ENCODE measurements around the gene PNPLA5.
"Not testable (repeated sequence)": the region's sequence is repeated elsewhere in the genome, so short reads cannot be mapped to it uniquely, and the experiment has no call there.

The PNPLA5 gene

GRCh38 chr22:43891360-43892182 is at the start of gene PNPLA5:
Gene PNPLA5 (minus strand): TSS chr22:43892013. CDS start chr22:43891880, 133 bp downstream.
- no peak for DNase-seq

- DNase-seq: no peak
These were observed 49.6 kb upstream of the PNPLA5 start for GRCh38 chr22:43941449-43941848.

- no peak for DNase-seq
These were observed 40.0 kb upstream of the PNPLA5 start for GRCh38 chr22:43931771-43932170.

GRCh38 chr22:43928908-43929307 is 37.1 kb upstream of the PNPLA5 start:
- DNase-seq: no peak

GRCh38 chr22:43928468-43928867 is 36.7 kb upstream of the PNPLA5 start:
- no peak for DNase-seq

- DNase-seq: no peak
These were observed 34.5 kb upstream of the PNPLA5 start for GRCh38 chr22:43926349-43926710.

GRCh38 chr22:43925433-43926348 is 33.9 kb upstream of the PNPLA5 start:
- DNase-seq: peak; percentile 42

- DNase-seq: no peak
These were observed 33.1 kb upstream of the PNPLA5 start for GRCh38 chr22:43924877-43925276.

GRCh38 chr22:43923631-43924464 is 32.0 kb upstream of the PNPLA5 start, which contains the start of gene PNPLA3:
Gene PNPLA3 (plus strand): TSS chr22:43923805. CDS start chr22:43923912, 107 bp downstream.
- peak; percentile 84 for DNase-seq

GRCh38 chr22:43923191-43923590 is 31.4 kb upstream of the PNPLA5 start:
- DNase-seq: no peak

GRCh38 chr22:43922123-43922522 is 30.3 kb upstream of the PNPLA5 start:
- DNase-seq: no peak

- peak; percentile 74 for DNase-seq
These were observed 29.6 kb upstream of the PNPLA5 start for GRCh38 chr22:43921370-43921769.

- DNase-seq: peak; percentile 87
These were observed 27.5 kb upstream of the PNPLA5 start for GRCh38 chr22:43919106-43919973.

GRCh38 chr22:43917521-43917920 is 25.7 kb upstream of the PNPLA5 start:
- DNase-seq: peak; percentile 27

- no peak for DNase-seq
These were observed 19.5 kb upstream of the PNPLA5 start for GRCh38 chr22:43911351-43911750.

GRCh38 chr22:43910178-43910695 is 18.4 kb upstream of the PNPLA5 start:
- DNase-seq: no peak

- DNase-seq: no peak
These were observed 17.9 kb upstream of the PNPLA5 start for GRCh38 chr22:43909708-43910107.

GRCh38 chr22:43905681-43906080 is 13.9 kb upstream of the PNPLA5 start:
- no peak for DNase-seq

GRCh38 chr22:43904412-43904811 is 12.6 kb upstream of the PNPLA5 start:
- not testable (repeated sequence) for DNase-seq

GRCh38 chr22:43903033-43903432 is 11.2 kb upstream of the PNPLA5 start:
- DNase-seq: not testable (repeated sequence)

- peak; percentile 94 for DNase-seq
These were observed 10.3 kb upstream of the PNPLA5 start for GRCh38 chr22:43901976-43902643.

Measured in HCEC 1CT (cell line).